ENCODE data around the gene MYOCOS.

Gene MYOCOS

DNA sequence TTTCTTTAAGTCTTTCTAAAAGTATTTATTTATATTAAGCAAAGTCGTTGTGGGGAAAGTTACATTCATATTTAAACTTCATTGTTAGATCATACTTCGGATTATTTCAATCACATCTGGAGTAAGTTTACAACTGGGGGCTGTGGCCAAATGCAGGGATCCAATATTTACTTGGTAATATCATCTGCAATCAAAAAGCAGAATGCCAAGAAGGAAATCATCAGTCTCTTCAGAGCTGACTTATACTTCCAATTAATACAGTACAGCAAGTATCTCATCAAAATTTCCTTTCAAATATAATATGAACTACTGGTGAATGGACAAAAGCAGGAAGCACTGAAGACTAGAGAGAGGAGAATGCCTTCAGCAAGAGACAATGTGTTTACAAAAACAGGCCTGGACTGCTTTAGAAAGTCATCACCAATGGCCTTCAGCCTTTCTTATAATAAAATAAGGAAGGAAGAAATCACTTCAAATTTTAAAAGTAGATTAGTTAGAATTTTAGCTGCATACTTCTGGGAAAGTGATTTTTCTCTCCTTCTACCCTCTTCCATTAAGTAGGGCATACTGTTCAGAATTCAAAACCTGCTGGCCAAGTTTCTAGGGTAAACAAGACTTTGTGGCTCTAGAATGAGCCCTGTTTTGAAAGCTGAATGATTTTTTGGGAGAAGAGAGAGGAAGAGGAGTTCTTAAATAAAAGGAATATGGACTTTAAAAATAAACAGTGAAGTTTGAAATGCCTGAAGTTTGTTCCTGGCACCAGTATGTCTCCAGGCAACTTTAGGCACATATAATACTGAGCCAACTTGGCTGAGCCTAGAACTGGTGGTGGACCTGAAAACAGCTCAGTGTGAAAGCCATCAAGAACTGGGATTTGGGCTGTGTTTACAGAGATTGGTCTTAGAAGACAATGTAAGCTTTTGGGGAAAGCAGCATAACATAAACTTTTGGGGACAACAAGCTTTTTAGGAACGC is 52.7 kb downstream of the MYOCOS start:
- peaks cover 28% of the 10 kb centered on the region for H3K27me3 Mint-ChIP-seq
- H3K27ac Mint-ChIP-seq (ENCODE audit: low read depth) = no peak overlapping the region
- H3K9me3 Mint-ChIP-seq = no peaks in the 10 kb centered on the region
- H3K4me3 Mint-ChIP-seq = no peak overlapping the region
- no peaks in the 10 kb centered on the region for H3K4me1 Mint-ChIP-seq
- ATAC-seq (replicated peaks; ENCODE audit: extremely low read depth, poor library complexity, severe bottlenecking) = no peak
- DNase-seq (ENCODE audit: low spot score in 2 of 2) = no peak
- H3K36me3 Mint-ChIP-seq (ENCODE audit: insufficient read depth) = peaks cover 1% of the 10 kb centered on the region
